Ishikawa (cell line): ENCODE results near the gene NR3C2.

ENCODE experiments used
- CEBPB ChIP-seq: IDR thresholded peaks from 2 replicates; pipeline ENCODE4 v1.6.1; 2012
- FOXM1 ChIP-seq: IDR thresholded peaks from 2 replicates; pipeline ENCODE4 v1.6.1; 2012; ENCODE audit warnings: low read depth, borderline replicate concordance
- MAX ChIP-seq: IDR thresholded peaks from 2 replicates; pipeline ENCODE4 v1.6.1; 2012
- RAD21 ChIP-seq: IDR thresholded peaks from 2 replicates; pipeline ENCODE4 v1.6.1; 2012; ENCODE audit warnings: low read depth
- REST ChIP-seq: IDR thresholded peaks from 2 replicates; pipeline ENCODE4 v1.6.1; 2012; ENCODE audit warnings: low read depth, mild to moderate bottlenecking
- USF1 ChIP-seq: IDR thresholded peaks from 2 replicates; pipeline ENCODE4 v1.6.1; 2012
- YY1 ChIP-seq: IDR thresholded peaks from 2 replicates; pipeline ENCODE4 v1.6.1; 2012; ENCODE audit warnings: low read depth
- ZBTB7A ChIP-seq: IDR thresholded peaks from 2 replicates; pipeline ENCODE4 v1.6.1; 2012; ENCODE audit warnings: low read depth

- TF ChIP-seq ZBTB7A (no peak), YY1 (no peak), REST (no peak), MAX (no peak), CEBPB (no peak), FOXM1 (no peak), USF1 (no peak), RAD21 (no peak)
These were observed 145.7 kb downstream of the NR3C2 start for GRCh38 chr4:148296498-148296897.
